ENCODE results near the gene HOXD12. TPM values are rescaled to one million over a fixed set of nuclear protein-coding genes. Genes with fewer than 3 reads are reported as not detected.
A peak's percentile ranks its signal among the peaks of the same experiment; 100 is the strongest.

Gene HOXD12
- total and polyA plus RNA-seq, 2 experiments from 2014 or later, result not detected

GRCh38 chr2:176102309-176102866, 2.8 kb downstream of the HOXD12 start:
- H3K4me3 Mint-ChIP-seq, result no peak overlapping the region
- H3K27me3 ChIP-seq (ENCODE audit: insufficient read depth), result peaks cover 98% of the 10 kb centered on the region

DNA sequence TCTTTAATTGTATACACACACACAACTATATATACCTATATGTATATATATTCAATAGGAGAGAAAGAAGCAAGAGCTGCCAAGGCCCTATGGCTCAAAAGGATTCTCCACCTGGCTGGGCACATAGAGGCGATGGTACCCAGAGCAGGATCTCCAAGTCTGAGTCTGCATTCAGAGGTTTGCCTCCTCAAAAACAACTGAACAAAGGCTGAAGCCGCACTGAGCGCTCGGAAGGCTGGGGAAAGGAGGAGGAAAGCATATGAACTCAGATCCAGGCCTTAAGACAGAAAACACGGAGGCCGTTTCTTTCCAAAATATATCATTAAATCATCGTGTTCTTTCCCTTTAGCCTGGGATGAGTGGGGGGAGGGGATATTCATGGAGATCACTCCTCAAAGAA, 3.6 kb downstream of the HOXD12 start:
- H3K36me3 ChIP-seq (ENCODE audit: insufficient read depth), result no peaks in the 10 kb centered on the region; the same call in 1 of the 2 replicates
- Mint-ChIP-seq H3K36me3 (ENCODE audit: low read depth) (no peaks in the 10 kb centered on the region; the same call in 2 of the 3 replicates), H3K4me3 (no peak overlapping the region), H3K4me1 (peaks cover 35% of the 10 kb centered on the region), H3K27ac (no peak overlapping the region), H3K9me3 (peaks cover 3% of the 10 kb centered on the region; the same call in 1 of the 3 replicates), H3K27me3 (ENCODE audit: insufficient read depth, low read depth, poor library complexity) (peaks cover 93% of the 10 kb centered on the region)
- no peak overlapping the region for H2AFZ ChIP-seq
- no peaks in the 10 kb centered on the region for H3K9me2 ChIP-seq (ENCODE audit: insufficient read depth)
- no peak overlapping the region for H3K27ac ChIP-seq (ENCODE audit: low read depth)
- no peak overlapping the region for H3K4me3 ChIP-seq
- peaks cover 53% of the 10 kb centered on the region for H3K4me1 ChIP-seq (ENCODE audit: insufficient read depth)
- no peaks in the 10 kb centered on the region for H3K79me2 ChIP-seq (replicated peaks; ENCODE audit: insufficient read depth)
- TF ChIP-seq EZH2 (IDR thresholded peaks at IDR 0.05; ENCODE audit: low read depth, unreplicated experiment) (peak; percentile 15), JUNB (IDR thresholded peaks at IDR 0.05; ENCODE audit: unreplicated experiment) (no peak)
- DNase-seq (ENCODE audit: low spot score) (peak; percentile 24), ATAC-seq (no peak)
- peaks cover 31% of the 10 kb centered on the region for H3F3A ChIP-seq (replicated peaks; ENCODE audit: low read depth)
- peaks cover 36% of the 10 kb centered on the region for H4K20me1 ChIP-seq (replicated peaks; ENCODE audit: insufficient read depth)
- H3K27me3 ChIP-seq (ENCODE audit: insufficient read depth), result peaks cover 99% of the 10 kb centered on the region
- H3K4me2 ChIP-seq, result no peak overlapping the region; the same call in 1 of the 2 replicates

More at GRCh38 chr2:176102309-176102866, 2.8 kb downstream of the HOXD12 start:
- no peak overlapping the region for H3K27ac ChIP-seq (ENCODE audit: low read depth)
- H3K4me1 ChIP-seq (ENCODE audit: insufficient read depth), result peaks cover 58% of the 10 kb centered on the region
- H3K79me2 ChIP-seq (replicated peaks; ENCODE audit: insufficient read depth), result no peaks in the 10 kb centered on the region
- peaks cover 31% of the 10 kb centered on the region for H3F3A ChIP-seq (replicated peaks; ENCODE audit: low read depth)
- ATAC-seq, result no peak
- Mint-ChIP-seq H3K9me3 (peaks cover 3% of the 10 kb centered on the region; the same call in 1 of the 3 replicates), H3K4me1 (peaks cover 42% of the 10 kb centered on the region), H3K27me3 (ENCODE audit: insufficient read depth, low read depth, poor library complexity) (peaks cover 97% of the 10 kb centered on the region), H3K27ac (no peak overlapping the region), H3K36me3 (ENCODE audit: low read depth) (no peaks in the 10 kb centered on the region; the same call in 2 of the 3 replicates)
- H3K9me2 ChIP-seq (ENCODE audit: insufficient read depth), result no peaks in the 10 kb centered on the region
- H3K36me3 ChIP-seq (ENCODE audit: insufficient read depth), result no peaks in the 10 kb centered on the region; the same call in 1 of the 2 replicates
- no peak overlapping the region for H3K4me2 ChIP-seq
- peaks cover 36% of the 10 kb centered on the region for H4K20me1 ChIP-seq (replicated peaks; ENCODE audit: insufficient read depth)
- no peak for DNase-seq (ENCODE audit: low spot score)
- H2AFZ ChIP-seq, result no peak overlapping the region
- no peak overlapping the region for H3K4me3 ChIP-seq
- TF ChIP-seq EZH2 (IDR thresholded peaks at IDR 0.05; ENCODE audit: low read depth, unreplicated experiment) (peak; percentile 74), ZNF331 (CRISPR knock-in tag; IDR thresholded peaks at IDR 0.05; ENCODE audit: low read depth) (no peak)

- Mint-ChIP-seq H3K9me3 (peaks cover 4% of the 10 kb centered on the region; the same call in 2 of the 3 replicates), H3K27ac (no peak overlapping the region), H3K4me1 (peaks cover 33% of the 10 kb centered on the region), H3K4me3 (peak overlapping the region; percentile 51; the same call in 2 of the 3 replicates), H3K27me3 (ENCODE audit: insufficient read depth, low read depth, poor library complexity) (peaks cover 93% of the 10 kb centered on the region), H3K36me3 (ENCODE audit: low read depth) (no peaks in the 10 kb centered on the region; the same call in 2 of the 3 replicates)
- H4K20me1 ChIP-seq (replicated peaks; ENCODE audit: insufficient read depth), result peaks cover 35% of the 10 kb centered on the region
- no peaks in the 10 kb centered on the region; the same call in 1 of the 2 replicates for H3K36me3 ChIP-seq (ENCODE audit: insufficient read depth)
- DNase-seq (ENCODE audit: low spot score) (peak; percentile 45), ATAC-seq (no peak)
- peak overlapping the region; percentile 73 for H3K4me2 ChIP-seq
- H3K27me3 ChIP-seq (ENCODE audit: insufficient read depth), result peaks cover 99% of the 10 kb centered on the region
- peak overlapping the region; percentile 46 for H3K4me3 ChIP-seq
- peaks cover 47% of the 10 kb centered on the region for H3K4me1 ChIP-seq (ENCODE audit: insufficient read depth)
- H3K79me2 ChIP-seq (replicated peaks; ENCODE audit: insufficient read depth), result no peaks in the 10 kb centered on the region
- H2AFZ ChIP-seq, result no peak overlapping the region
- H3K9me2 ChIP-seq (ENCODE audit: insufficient read depth), result no peaks in the 10 kb centered on the region
- H3K27ac ChIP-seq (ENCODE audit: low read depth), result no peak overlapping the region
- peaks cover 27% of the 10 kb centered on the region for H3F3A ChIP-seq (replicated peaks; ENCODE audit: low read depth)
- TF ChIP-seq EZH2 (IDR thresholded peaks at IDR 0.05; ENCODE audit: low read depth, unreplicated experiment) (peak; percentile 88), ETS1 (IDR thresholded peaks at IDR 0.05) (no peak), EZH2phosphoT487 (IDR thresholded peaks at IDR 0.05; ENCODE audit: unreplicated experiment) (no peak), STAT1 (IDR thresholded peaks at IDR 0.05; ENCODE audit: unreplicated experiment) (no peak)
- TF ChIP-seq, protein P1, sequence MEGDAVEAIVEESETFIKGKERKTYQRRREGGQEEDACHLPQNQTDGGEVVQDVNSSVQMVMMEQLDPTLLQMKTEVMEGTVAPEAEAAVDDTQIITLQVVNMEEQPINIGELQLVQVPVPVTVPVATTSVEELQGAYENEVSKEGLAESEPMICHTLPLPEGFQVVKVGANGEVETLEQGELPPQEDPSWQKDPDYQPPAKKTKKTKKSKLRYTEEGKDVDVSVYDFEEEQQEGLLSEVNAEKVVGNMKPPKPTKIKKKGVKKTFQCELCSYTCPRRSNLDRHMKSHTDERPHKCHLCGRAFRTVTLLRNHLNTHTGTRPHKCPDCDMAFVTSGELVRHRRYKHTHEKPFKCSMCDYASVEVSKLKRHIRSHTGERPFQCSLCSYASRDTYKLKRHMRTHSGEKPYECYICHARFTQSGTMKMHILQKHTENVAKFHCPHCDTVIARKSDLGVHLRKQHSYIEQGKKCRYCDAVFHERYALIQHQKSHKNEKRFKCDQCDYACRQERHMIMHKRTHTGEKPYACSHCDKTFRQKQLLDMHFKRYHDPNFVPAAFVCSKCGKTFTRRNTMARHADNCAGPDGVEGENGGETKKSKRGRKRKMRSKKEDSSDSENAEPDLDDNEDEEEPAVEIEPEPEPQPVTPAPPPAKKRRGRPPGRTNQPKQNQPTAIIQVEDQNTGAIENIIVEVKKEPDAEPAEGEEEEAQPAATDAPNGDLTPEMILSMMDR (conservative IDR thresholded peaks at IDR 0.05; ENCODE audit: low read depth in 2 of 2), result no peak
These were observed 4.2 kb downstream of the HOXD12 start for GRCh38 chr2:176103742-176104315.
